GM12892 (cell line): ENCODE results near the gene CGNL1.

Experiments
- POLR2A ChIP-seq: IDR thresholded peaks from 2 replicates; pipeline ENCODE4 v1.6.1; 2011; ENCODE audit warnings: low read depth, low read length, control low read depth
- POLR2AphosphoS5 ChIP-seq: IDR thresholded peaks from 2 replicates; pipeline ENCODE4 v1.6.1; 2011; ENCODE audit warnings: low read depth, low read length, control low read depth
- TAF1 ChIP-seq: IDR thresholded peaks from 2 replicates; pipeline ENCODE4 v1.6.1; 2011; ENCODE audit warnings: low read depth, mild to moderate bottlenecking, control low read depth, low read length, borderline replicate concordance

DNA sequence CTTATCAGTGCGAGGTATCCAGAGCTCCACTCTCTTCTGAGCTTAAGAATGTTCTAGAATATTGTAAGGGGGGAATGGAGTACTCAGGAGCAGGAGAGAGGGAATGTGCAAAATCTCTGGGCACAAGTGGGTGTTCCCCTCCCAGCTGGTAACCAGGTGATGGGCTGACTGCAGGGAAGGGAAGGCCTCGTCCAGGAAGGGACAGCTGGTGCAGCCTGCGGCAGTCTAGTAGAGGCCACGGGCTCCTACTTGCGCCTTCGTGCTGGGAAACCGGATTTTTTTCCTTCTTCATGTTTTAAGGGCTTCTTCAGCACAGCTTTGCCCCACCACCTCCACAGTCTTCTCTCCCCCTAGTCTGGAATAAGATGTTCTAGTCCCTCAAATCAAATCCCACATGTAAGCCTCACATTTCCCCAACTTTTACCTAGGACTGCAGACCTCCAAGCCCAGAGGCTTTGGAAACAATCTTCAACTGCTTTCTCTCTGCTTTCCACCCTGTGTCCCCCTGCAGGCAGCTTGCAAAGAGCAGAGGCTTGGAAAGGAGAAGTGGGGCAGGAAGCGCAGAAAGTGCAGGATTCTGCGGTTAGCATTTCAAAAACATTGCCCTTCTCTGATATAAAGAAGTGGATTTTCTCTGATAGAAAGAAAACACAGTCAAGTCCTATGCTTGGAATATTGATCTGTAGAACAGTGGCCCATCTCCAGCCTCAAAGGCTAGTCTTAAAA, 11.9 kb upstream of the CGNL1 start:
- TF ChIP-seq TAF1 = no peak
- TF ChIP-seq POLR2AphosphoS5 = no peak
- TF ChIP-seq POLR2A = no peak
